GM12878 (cell line): ENCODE data around the gene LIN37. TPM values are rescaled to one million over a fixed set of nuclear protein-coding genes. Genes with fewer than 3 reads are reported as not detected.

ENCODE experiments used
- ATAC-seq: fragments of 200-7000 bp; cut with Tn5 transposase; 3 replicates; pipeline ENCODE4 v1.9.1; 2020; ENCODE audit warnings: mild to moderate bottlenecking, moderate library complexity
- BruUV-seq: library from RNA; stranded (reverse); fragments of 400-500 nt; replicated peaks from 2 replicates; lab custom pipeline; 2021; lab: Mats Ljungman, UMichigan
- CTCF ChIA-PET: fragments of 300-600 bp; sonication (Branson Sonifier 250); formaldehyde crosslinking; extraction: SDS; loops from one replicate; lab custom pipeline; 2021; ENCODE audit warnings: inconsistent platforms; lab: Yijun Ruan, JAX
- POLR2A ChIA-PET: fragments of 350-600 bp; formaldehyde crosslinking; extraction: SDS; loops from one replicate; lab custom pipeline; 2021; ENCODE audit warnings: inconsistent platforms; lab: Charles Lee
- RAD21 ChIA-PET: fragments of 300-600 bp; sonication (Branson Sonifier 250); formaldehyde crosslinking; loops from one replicate; lab custom pipeline; 2023; ENCODE audit warnings: antibody characterized with exemption; ENCODE audit not compliant: unreplicated experiment; lab: Charles Lee
- SMC1A ChIA-PET: fragments of 300-600 bp; sonication (Branson Sonifier 250); formaldehyde crosslinking; loops from one replicate; lab custom pipeline; 2023; ENCODE audit not compliant: unreplicated experiment, uncharacterized antibody; lab: Charles Lee
- DNase-seq: peaks from one replicate; pipeline ENCODE4 v3.0.0-alpha.2; 2011; ENCODE audit warnings: low read depth, low spot score
- FAIRE-seq: peaks from 3 replicates; lab custom pipeline; 2011; peaks lifted over from hg19 to GRCh38; lab: Jason Lieb, UNC
- H2AFZ ChIP-seq: 2 replicates; pipeline ENCODE4 v1.6.0; 2011; ENCODE audit warnings: low read depth, low read length, control low read depth; ENCODE audit not compliant: control insufficient read depth
- H3K27ac ChIP-seq: 2 replicates; pipeline ENCODE4 v1.5.1; 2011; ENCODE audit warnings: control low read depth; ENCODE audit not compliant: control insufficient read depth, insufficient read depth
- H3K27me3 ChIP-seq, 2 experiments: replicated peaks in 1 of 2; 2 replicates each; pipeline versions ENCODE4 v1.6.0 to v1.6.1; 2011; ENCODE audit warnings: low read length in 1 of 2; ENCODE audit not compliant: control insufficient read depth in 2 of 2, insufficient read depth in 2 of 2
- H3K36me3 ChIP-seq, 2 experiments: 2 replicates each; pipeline ENCODE4 v1.5.1; 2011; ENCODE audit warnings: low read length in 1 of 2; ENCODE audit not compliant: control insufficient read depth in 2 of 2, insufficient read depth in 2 of 2
- H3K4me1 ChIP-seq: 2 replicates; pipeline ENCODE4 v1.6.1; 2011; ENCODE audit warnings: mild to moderate bottlenecking, low read length, moderate library complexity, mixed read lengths; ENCODE audit not compliant: control insufficient read depth, insufficient read depth
- H3K4me2 ChIP-seq: 2 replicates; pipeline ENCODE4 v1.6.0; 2011; ENCODE audit warnings: control low read depth; ENCODE audit not compliant: control insufficient read depth, insufficient read depth
- H3K4me3 ChIP-seq: fragments of 200-600 bp; sonication (generic); 2 replicates; pipeline ENCODE4 v1.5.1; 2016
- H3K79me2 ChIP-seq: 2 replicates; pipeline ENCODE4 v1.6.0; 2011; ENCODE audit warnings: low read length; ENCODE audit not compliant: control insufficient read depth, insufficient read depth
- H3K9ac ChIP-seq: 2 replicates; pipeline ENCODE4 v1.8.0; 2011; ENCODE audit warnings: low read length, control low read depth, mixed read lengths; ENCODE audit not compliant: control insufficient read depth, insufficient read depth
- H3K9me3 ChIP-seq: replicated peaks from 3 replicates; pipeline ENCODE4 v1.5.1; 2011; ENCODE audit warnings: mild to moderate bottlenecking, low read length; ENCODE audit not compliant: control insufficient read depth, insufficient read depth
- H4K20me1 ChIP-seq: 2 replicates; pipeline ENCODE4 v1.6.0; 2011; ENCODE audit not compliant: control insufficient read depth, insufficient read depth
- CBFB ChIP-seq: IDR thresholded peaks from 2 replicates; pipeline ENCODE4 v1.6.1; 2016; ENCODE audit warnings: antibody characterized with exemption, low read depth
- CREM ChIP-seq: IDR thresholded peaks from 2 replicates; pipeline ENCODE4 v1.6.1; 2014; ENCODE audit warnings: antibody characterized with exemption, low read depth
- IKZF2 ChIP-seq, 2 experiments: fragments of 450-650 bp; IDR thresholded peaks; 2 replicates each; pipeline ENCODE4 v1.6.1; 2017; ENCODE audit warnings: mild to moderate bottlenecking in 2 of 2, moderate library complexity in 2 of 2
- LARP7 ChIP-seq: fragments of 450-650 bp; IDR thresholded peaks from 2 replicates; pipeline ENCODE4 v1.6.1; 2017; ENCODE audit warnings: mild to moderate bottlenecking
- NBN ChIP-seq: fragments of 450-650 bp; IDR thresholded peaks from 2 replicates; pipeline ENCODE4 v1.6.1; 2016
- NKRF ChIP-seq: fragments of 450-650 bp; conservative IDR thresholded peaks from 2 replicates; pipeline ENCODE4 v1.6.1; 2017; ENCODE audit warnings: mild to moderate bottlenecking, moderate library complexity
- POU2F2 ChIP-seq: IDR thresholded peaks from 3 replicates; pipeline ENCODE4 v1.6.1; 2011; ENCODE audit warnings: low read depth, mild to moderate bottlenecking, low read length, borderline replicate concordance
- RAD21 ChIP-seq: IDR thresholded peaks from 2 replicates; pipeline ENCODE4 v1.6.1; 2011; ENCODE audit warnings: mild to moderate bottlenecking, low read depth, low read length, moderate library complexity; ENCODE audit not compliant: insufficient read depth
- SMC3 ChIP-seq: IDR thresholded peaks from 2 replicates; pipeline ENCODE4 v1.6.1; 2011; ENCODE audit warnings: low read length, improper control_type of control experiment, borderline replicate concordance
- TCF12 ChIP-seq: IDR thresholded peaks from 2 replicates; pipeline ENCODE4 v1.6.1; 2011; ENCODE audit warnings: low read depth, mild to moderate bottlenecking, low read length
- TCF3 ChIP-seq: IDR thresholded peaks from 2 replicates; pipeline ENCODE4 v1.6.1; 2012; ENCODE audit warnings: low read depth, mild to moderate bottlenecking, low read length, borderline replicate concordance; ENCODE audit not compliant: insufficient read depth
- YY1 ChIP-seq: IDR thresholded peaks from 2 replicates; pipeline ENCODE4 v1.6.1; 2011; ENCODE audit warnings: low read depth, mild to moderate bottlenecking, low read length
- ZNF687 ChIP-seq: fragments of 450-650 bp; IDR thresholded peaks from 2 replicates; pipeline ENCODE4 v1.6.1; 2017; ENCODE audit warnings: mild to moderate bottlenecking, moderate library complexity
- WGBS: methylation state at CpG from one replicate; pipeline ENCODE4 v1.1.6; 2016; ENCODE audit warnings: low lambda C conversion rate; ENCODE audit not compliant: insufficient replicate concordance, insufficient coverage; ENCODE audit errors: missing lambda C conversion rate; 5-methylcytosine and 5-hydroxymethylcytosine counted together
- in situ Hi-C: fragments of 300-500 bp; cut with MboI; formaldehyde crosslinking; loops from 9 replicates; pipeline ENCODE4 v1.14.3; 2018; ENCODE audit warnings: mixed read lengths
- intact Hi-C: fragments of 100-400 bp; cut with micrococcal nuclease; formaldehyde crosslinking; loops from one replicate; pipeline ENCODE4 v1.14.2; 2022; ENCODE audit not compliant: unreplicated experiment
- polyA plus RNA-seq, 11 experiments: library from polyadenylated mRNA; depleted of rRNA in 4 of 11; unstranded in 6 of 11; stranded (reverse) in 5 of 11; fragments of >200 nt; fragmentation: Nextera tagmentation in 4 of 11; fragmentation: Illumina TruSeq in 1 of 11; extraction: Ambion mirVana in 4 of 11; extraction: Trizol in 1 of 11; gene quantifications; 1 replicate in 1 of 11; 2 replicates in 10 of 11; pipeline versions ENCODE4 v1.2.1 to v1.2.3, GENCODE V29; 2011 to 2016; ENCODE audit warnings: inconsistent platforms in 2 of 11, missing spikeins in 2 of 11, low read depth in 1 of 11
- total RNA-seq, 4 experiments: library from RNA; depleted of rRNA in 3 of 4; stranded (reverse); fragments of >200 nt in 3 of 4; fragmentation: Illumina TruSeq in 1 of 4; extraction: Trizol in 1 of 4; gene quantifications; 2 replicates each; pipeline versions ENCODE4 v1.2.1 to v1.2.3, GENCODE V29; 2013 to 2021
- TF ChIP-seq, protein P1 (sequence below), 3 experiments: IDR thresholded peaks in 2 of 3; conservative IDR thresholded peaks in 1 of 3; 2 replicates each; pipeline ENCODE4 v1.5.1; 2011; ENCODE audit warnings: low read depth in 3 of 3, low read length in 3 of 3, mild to moderate bottlenecking in 3 of 3, control low read depth in 2 of 3, moderate library complexity in 2 of 3, inconsistent platforms in 1 of 3, mixed read lengths in 1 of 3; ENCODE audit not compliant: control insufficient read depth in 2 of 3, insufficient read depth in 1 of 3; ENCODE audit errors: extremely low read depth in 1 of 3

LIN37 gene
- total and polyA plus RNA-seq, 10 of the 15 experiments (the other 5 are each of a cell fraction or from before 2014, with no cell fraction given), result 0.69 to 11.9 (median 7.6) TPM

GRCh38 chr19:35714601-35715354, 33.6 kb upstream of the LIN37 start:
- CTCF ChIA-PET, result interaction anchor here (0.8 to 7.3 kb wide), 7 partner anchors 13 to 206 kb away, joined by 3 to 271 read pairs (median 10); partner anchors contain the start of genes PSENEN and U2AF1L4
- POLR2A ChIA-PET, result interaction anchor here (0.5 to 12.1 kb wide), 5 partner anchors 15 to 489 kb away, joined by 3 to 516 read pairs (median 11); partner anchors contain the start of genes IGFLR1, NFKBID, PSENEN and U2AF1L4
- TF ChIP-seq TCF3 (0 out of 2 replicates have a peak, but pooled peaks have one; percentile 22), CREM (no peak), NBN (0 out of 2 replicates have a peak, but pooled peaks have one; percentile 27), POU2F2 (no peak), IKZF2 (IDR thresholded peaks at IDR 0.05) (peak in 1 of 2 experiments; percentile 21; a peak in 1 of 4 replicates), SMC3 (peak; percentile 25; the same call in 1 of the 2 replicates), CBFB (0 out of 2 replicates have a peak, but pooled peaks have one; percentile 38), NKRF (peak; percentile 51; the same call in 1 of the 2 replicates), ZNF687 (no peak), RAD21 (peak; percentile 43), TCF12 (peak; percentile 73), LARP7 (0 out of 2 replicates have a peak, but pooled peaks have one; percentile 35), YY1 (peak; percentile 50; the same call in 1 of the 2 replicates)
- TF ChIP-seq, protein P1, sequence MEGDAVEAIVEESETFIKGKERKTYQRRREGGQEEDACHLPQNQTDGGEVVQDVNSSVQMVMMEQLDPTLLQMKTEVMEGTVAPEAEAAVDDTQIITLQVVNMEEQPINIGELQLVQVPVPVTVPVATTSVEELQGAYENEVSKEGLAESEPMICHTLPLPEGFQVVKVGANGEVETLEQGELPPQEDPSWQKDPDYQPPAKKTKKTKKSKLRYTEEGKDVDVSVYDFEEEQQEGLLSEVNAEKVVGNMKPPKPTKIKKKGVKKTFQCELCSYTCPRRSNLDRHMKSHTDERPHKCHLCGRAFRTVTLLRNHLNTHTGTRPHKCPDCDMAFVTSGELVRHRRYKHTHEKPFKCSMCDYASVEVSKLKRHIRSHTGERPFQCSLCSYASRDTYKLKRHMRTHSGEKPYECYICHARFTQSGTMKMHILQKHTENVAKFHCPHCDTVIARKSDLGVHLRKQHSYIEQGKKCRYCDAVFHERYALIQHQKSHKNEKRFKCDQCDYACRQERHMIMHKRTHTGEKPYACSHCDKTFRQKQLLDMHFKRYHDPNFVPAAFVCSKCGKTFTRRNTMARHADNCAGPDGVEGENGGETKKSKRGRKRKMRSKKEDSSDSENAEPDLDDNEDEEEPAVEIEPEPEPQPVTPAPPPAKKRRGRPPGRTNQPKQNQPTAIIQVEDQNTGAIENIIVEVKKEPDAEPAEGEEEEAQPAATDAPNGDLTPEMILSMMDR (IDR thresholded peaks at IDR 0.05 in 2 of 3, conservative IDR thresholded peaks at IDR 0.05 in 1 of 3; ENCODE audit: control insufficient read depth in 2 of 3, extremely low read depth in 1 of 3, insufficient read depth in 1 of 3, low read depth in 3 of 3, low read length in 3 of 3), result peak; percentile 36 to 56 (median 50); a peak in 4 of 6 replicates

More at GRCh38 chr19:35714601-35715354, 33.6 kb upstream of the LIN37 start:
- ChIA-PET SMC1A (interaction anchor here (0.7 to 6.3 kb wide), 5 partner anchors 17 to 338 kb away, joined by 3 to 375 read pairs (median 3); partner anchors contain the start of gene ZBTB32), RAD21 (interaction anchor here (0.7 to 6.3 kb wide), 7 partner anchors 16 to 67 kb away, joined by 3 to 430 read pairs (median 13); partner anchors contain the start of genes COX6B1, IGFLR1, LIN37 and ZBTB32)
- BruUV-seq, result no TSS peak
- Histone ChIP-seq H3K4me2 (peak overlapping the region; percentile 99), H3K79me2 (peaks cover 66% of the 10 kb centered on the region), H3K4me1 (peaks cover 53% of the 10 kb centered on the region), H3K36me3 (no peaks in the 10 kb centered on the region; a peak in 1 of 4 replicates), H4K20me1 (no peaks in the 10 kb centered on the region), H3K9ac (peak overlapping the region; percentile 77), H3K9me3 (no peaks in the 10 kb centered on the region), H2AFZ (no peak overlapping the region), H3K27me3 (no peaks in the 10 kb centered on the region), H3K4me3 (peak overlapping the region; percentile 82), H3K27ac (peak overlapping the region; percentile 95)
- FAIRE-seq (peak; percentile 54), ATAC-seq (0 out of 3 replicates have a peak, but pooled peaks have one; percentile 3), DNase-seq (no peak)
- intact Hi-C loops, result loop anchor here (5.0 kb wide), 1 partner anchor 188 kb away; the partner anchor contains the start of genes HCST and NFKBID
- WGBS, result 9% methylated on average over 14 of the region's 14 CpGs
- in situ Hi-C loops, result no loop called here
